ENCODE data around the gene RIPK4. TPM values are rescaled to one million over a fixed set of nuclear protein-coding genes. Genes with fewer than 3 reads are reported as not detected.

RIPK4 gene
- under 1 TPM in 7 of 8 experiments, not detected in 1; 0.18 to 0.57 (median 0.38) TPM for total RNA-seq

DNA sequence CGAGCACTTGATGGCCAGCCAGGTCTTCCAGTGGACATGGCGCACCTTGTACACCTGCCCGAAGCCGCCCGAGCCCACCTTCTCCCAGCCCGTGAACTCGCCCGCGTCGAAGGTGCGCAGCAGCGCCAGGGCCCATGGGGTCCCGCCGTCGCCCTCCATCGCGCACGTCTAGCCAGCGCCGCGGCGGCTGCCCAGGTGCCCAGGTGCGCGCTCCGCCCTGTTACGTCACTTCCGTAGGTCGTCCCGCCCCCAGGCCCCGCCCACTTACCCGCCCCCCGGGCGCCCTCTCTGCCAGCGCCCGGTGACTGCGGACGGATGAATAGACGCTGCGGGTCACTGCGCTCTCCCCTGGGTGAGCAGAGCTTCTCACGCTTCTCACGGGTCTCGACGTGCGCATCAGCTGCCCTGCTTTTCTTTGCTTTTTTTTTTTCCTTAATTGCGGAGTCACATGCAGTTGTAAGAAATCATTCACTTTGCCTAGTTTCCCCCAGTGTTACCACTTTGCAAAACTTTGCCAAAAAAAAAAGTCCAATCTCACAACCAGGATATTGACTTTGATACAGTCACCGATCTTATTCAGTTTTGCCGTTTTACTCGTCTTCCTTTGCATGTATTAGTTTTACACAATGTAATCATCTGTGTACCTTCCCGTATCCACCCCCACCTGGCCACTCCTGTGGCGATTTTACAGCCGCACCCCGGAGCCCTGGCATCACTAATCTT is at the start of gene RIPK4:
RIPK4 (minus strand) TSS at position 170 of the 723 bp plus-strand sequence; CDS start at position 159, 11 bp downstream.
- H3K4me3 ChIP-seq: peak within 1 kb of the TSS; percentile 34 to 69 (median 47)
- H3K4me1 ChIP-seq (replicated peaks in 1 of 2): peaks cover 16 to 34% of the 10 kb centered on the region in 2 donors
- H3K27ac ChIP-seq: no peak within 1 kb of the TSS
- ATAC-seq (replicated peaks in 6 of 8): peak in 6 of 8 experiments; percentile 66 to 81 (median 76)
- WGBS, 10 experiments: 0 to 7% (median 3%) methylated on average over 3 to 10 of the region's 53 CpGs; no CpG with 5 or more reads in 1 of the 10 experiments
- in situ Hi-C loops (cut with MboI; ENCODE audit: low pct_unique_long_range_greater_than_20kb in 2 of 9, low sequenced_read_pairs in 9 of 9, unreplicated experiment in 9 of 9): no loop called here

DNA sequence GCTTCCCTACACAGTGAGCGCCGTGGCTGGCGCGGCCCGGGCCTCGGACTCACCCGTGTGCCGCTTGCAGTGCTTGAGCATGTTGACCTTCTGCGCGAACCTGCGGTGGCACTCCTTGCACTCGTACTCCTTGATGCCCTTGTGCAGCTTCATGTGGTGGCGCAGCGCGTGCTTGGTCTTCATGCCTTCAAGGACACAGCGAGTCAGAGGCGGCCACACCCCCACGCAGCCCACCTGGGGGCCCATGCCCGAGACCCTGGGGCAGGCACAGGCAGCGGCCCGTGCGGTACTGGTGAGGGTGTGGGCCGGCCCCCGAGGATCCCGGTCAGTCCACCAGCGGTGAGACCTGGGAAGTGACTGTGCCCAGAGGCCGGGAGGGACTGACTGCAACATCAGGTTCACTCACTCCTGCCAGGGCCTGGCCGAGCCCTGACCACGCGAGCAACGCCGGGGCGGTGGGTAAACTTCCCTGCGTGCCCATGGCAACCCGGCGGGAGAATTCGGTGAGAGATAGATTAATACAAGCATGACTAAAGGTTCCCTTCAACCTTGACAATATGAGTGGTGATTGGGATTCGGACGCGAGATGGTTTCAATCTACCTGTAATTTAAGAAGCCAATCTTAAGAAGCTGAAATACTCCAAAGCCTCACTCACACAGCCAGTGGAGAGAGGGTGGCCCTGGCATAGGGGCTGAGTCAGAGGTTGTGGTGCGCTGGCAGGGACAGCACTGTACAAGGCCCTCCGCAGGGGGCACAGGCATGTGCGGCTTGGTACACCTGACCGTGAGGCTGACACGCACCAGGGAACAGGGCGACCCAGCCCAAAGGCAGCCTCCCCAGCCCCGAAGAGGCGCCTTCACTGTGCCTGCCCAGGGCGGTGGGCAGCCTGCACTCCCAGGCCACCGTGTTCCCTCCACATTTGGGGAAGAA is 49.1 kb upstream of the RIPK4 start:
- ATAC-seq (replicated peaks in 6 of 8): peak in 5 of 8 experiments; percentile 9 to 42 (median 23)
- 82 to 100% (median 91%) methylated on average over 2 to 12 of the region's 50 CpGs; no CpG with 5 or more reads in 4 of the 10 experiments for WGBS, 10 experiments
- Histone ChIP-seq H3K4me1 (replicated peaks in 1 of 2) (no peaks in the 10 kb centered on the region), H3K27ac (no peak overlapping the region), H3K4me3 (no peak overlapping the region)
- in situ Hi-C loops (cut with MboI; ENCODE audit: low pct_unique_long_range_greater_than_20kb in 2 of 9, low sequenced_read_pairs in 9 of 9, unreplicated experiment in 9 of 9): loop anchor here in 1 of 9 experiments (25.0 kb wide), 2 partner anchors 96 to 204 kb away; no protein-coding TSS in a partner anchor

DNA sequence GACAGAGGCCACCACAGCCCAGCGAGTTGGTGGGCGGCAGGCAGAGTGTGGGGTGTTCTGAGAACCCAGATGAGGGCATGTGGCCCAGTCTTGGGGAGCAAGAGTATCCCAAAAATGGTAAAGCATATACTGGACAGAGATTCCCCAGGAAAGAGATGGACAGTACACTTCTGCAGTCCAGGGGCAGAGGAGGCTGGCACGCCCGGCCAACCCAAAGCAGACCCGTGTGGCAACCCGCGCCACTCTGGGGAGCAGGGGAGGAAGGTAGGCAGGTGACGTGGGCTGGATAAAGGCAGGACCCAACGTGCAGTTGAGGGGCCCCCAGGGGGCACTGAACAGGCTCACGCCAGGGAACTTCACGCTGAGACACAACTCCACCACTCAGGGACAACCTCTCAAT is 46.4 kb upstream of the RIPK4 start:
- in situ Hi-C loops (cut with MboI; ENCODE audit: low pct_unique_long_range_greater_than_20kb in 2 of 9, low sequenced_read_pairs in 9 of 9, unreplicated experiment in 9 of 9): loop anchor here in 1 of 9 experiments (25.0 kb wide), 2 partner anchors 99 to 201 kb away; no protein-coding TSS in a partner anchor
- 57 to 96% (median 93%) methylated on average over 2 to 5 of the region's 11 CpGs; no CpG with 5 or more reads in 5 of the 10 experiments for WGBS, 10 experiments
- no peak overlapping the region for H3K4me3 ChIP-seq

DNA sequence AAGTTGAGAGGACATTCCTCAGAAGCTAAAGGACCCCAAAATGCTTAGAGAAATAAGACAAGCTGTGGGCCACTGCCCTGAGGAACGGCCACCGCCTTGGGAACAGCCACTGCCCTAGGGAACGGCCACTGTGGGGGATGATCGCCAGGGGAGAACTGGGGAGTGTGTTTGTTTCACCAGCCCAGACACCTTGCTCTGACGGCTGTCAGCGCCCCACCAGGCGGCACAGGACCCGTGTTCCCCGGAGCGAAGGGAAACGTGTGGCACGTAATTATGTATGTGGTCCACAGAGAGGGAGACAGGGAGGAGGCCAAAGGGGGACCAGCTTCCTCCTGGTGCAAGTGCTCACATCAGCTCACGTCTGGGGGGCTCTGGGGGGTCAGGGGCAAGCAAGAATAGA is 45.8 kb upstream of the RIPK4 start:
- WGBS, 10 experiments: 75 to 100% (median 87%) methylated on average over 2 to 5 of the region's 13 CpGs; no CpG with 5 or more reads in 6 of the 10 experiments
- in situ Hi-C loops (cut with MboI; ENCODE audit: low pct_unique_long_range_greater_than_20kb in 2 of 9, low sequenced_read_pairs in 9 of 9, unreplicated experiment in 9 of 9): loop anchor here in 1 of 9 experiments (25.0 kb wide), 2 partner anchors 100 to 200 kb away; no protein-coding TSS in a partner anchor
- ATAC-seq (replicated peaks in 6 of 8): no peak

More for the DNA sequence above, 46.4 kb upstream of the RIPK4 start:
- ATAC-seq (replicated peaks in 6 of 8): no peak
- Histone ChIP-seq H3K27ac (no peak overlapping the region), H3K4me1 (replicated peaks in 1 of 2) (no peaks in the 10 kb centered on the region)

DNA sequence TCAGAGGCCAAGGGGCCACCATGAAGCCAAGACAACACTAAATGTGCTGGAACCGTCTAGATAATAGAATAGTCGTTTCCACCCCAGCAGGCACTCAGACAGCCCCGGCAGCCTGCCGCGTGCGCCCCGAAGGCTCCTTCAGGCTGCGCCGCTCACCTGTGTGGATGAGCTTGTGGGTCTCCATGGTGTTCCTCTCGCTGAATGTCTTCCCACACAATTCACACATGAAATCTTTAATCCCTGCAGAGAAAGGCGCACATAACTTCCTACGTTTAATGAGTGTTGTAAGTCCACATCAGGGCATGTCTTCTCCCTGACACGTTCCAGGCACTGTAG is 43.7 kb upstream of the RIPK4 start:
- H3K4me1 ChIP-seq (replicated peaks in 1 of 2): no peaks in the 10 kb centered on the region
- in situ Hi-C loops (cut with MboI; ENCODE audit: low pct_unique_long_range_greater_than_20kb in 2 of 9, low sequenced_read_pairs in 9 of 9, unreplicated experiment in 9 of 9): loop anchor here in 1 of 9 experiments (25.0 kb wide), 2 partner anchors 102 to 198 kb away; no protein-coding TSS in a partner anchor

More for the DNA sequence above, 45.8 kb upstream of the RIPK4 start:
- Histone ChIP-seq H3K4me3 (no peak overlapping the region), H3K27ac (no peak overlapping the region), H3K4me1 (replicated peaks in 1 of 2) (no peaks in the 10 kb centered on the region)

DNA sequence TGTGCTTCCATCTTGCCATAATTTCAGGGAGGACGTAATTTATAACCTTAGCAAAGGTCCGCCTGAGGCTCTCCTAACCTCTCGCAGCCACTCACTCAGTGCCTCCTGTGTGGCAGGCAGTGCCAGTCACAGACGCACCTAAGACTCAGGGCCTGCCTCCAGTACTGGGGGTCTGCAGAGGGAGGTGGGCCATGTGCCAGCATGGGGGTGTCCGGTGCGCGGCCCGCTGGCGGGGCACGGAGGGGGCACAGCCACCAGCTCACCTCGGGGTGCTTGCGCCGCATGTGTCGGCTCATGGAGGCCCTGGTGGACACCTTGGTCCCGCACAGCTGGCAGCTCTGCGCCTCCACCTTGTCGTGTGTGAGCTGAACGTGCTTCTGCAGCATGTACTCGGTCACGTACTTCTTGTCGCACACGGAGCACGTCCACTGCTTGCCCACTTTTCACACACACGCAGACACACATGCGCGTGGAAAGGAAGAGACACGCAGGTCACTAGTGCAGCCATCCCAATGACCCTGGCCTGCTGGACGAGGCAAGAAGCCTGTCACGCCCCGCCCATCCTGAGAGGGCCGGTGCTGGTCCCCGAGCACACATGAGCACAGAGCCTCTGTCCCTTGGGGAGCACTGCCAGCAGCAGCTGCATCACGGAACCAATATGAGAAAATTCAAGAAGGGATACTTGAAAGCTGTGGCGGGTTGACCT is 43.2 kb upstream of the RIPK4 start:
- in situ Hi-C loops (cut with MboI; ENCODE audit: low pct_unique_long_range_greater_than_20kb in 2 of 9, low sequenced_read_pairs in 9 of 9, unreplicated experiment in 9 of 9): loop anchor here in 1 of 9 experiments (25.0 kb wide), 2 partner anchors 102 to 198 kb away; no protein-coding TSS in a partner anchor
- ATAC-seq (replicated peaks in 6 of 8): no peak
- Histone ChIP-seq H3K4me1 (replicated peaks in 1 of 2) (no peaks in the 10 kb centered on the region), H3K27ac (no peak overlapping the region), H3K4me3 (no peak overlapping the region)
- WGBS, 10 experiments: 82 to 100% (median 100%) methylated on average over 1 to 4 of the region's 34 CpGs; no CpG with 5 or more reads in 5 of the 10 experiments

More for the DNA sequence above, 43.7 kb upstream of the RIPK4 start:
- Histone ChIP-seq H3K4me3 (no peak overlapping the region), H3K27ac (no peak overlapping the region)
- ATAC-seq (replicated peaks in 6 of 8): no peak
- WGBS, 10 experiments: 89 to 100% (median 100%) methylated on average over 1 to 7 of the region's 13 CpGs; no CpG with 5 or more reads in 1 of the 10 experiments

DNA sequence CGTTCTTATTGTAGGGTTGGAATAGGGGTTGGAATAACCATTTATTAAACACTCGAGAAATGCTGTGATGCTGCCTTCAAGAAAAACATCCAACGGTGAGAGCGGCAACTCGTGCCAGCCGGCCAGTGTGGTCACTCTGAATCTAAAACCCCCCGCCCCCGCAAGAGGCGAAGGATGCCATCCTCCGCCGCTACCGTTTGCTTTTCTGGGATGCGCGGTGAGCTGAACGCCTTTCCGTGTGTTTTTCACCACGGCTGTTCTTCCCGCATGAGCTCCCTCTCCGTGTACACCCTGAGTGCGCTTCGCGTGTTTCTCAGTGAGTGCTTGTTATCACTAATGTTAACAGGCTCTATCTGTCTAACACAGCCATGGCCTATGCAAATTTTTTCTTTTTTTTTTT is 42.0 kb upstream of the RIPK4 start:
- whole genome bisulfite sequencing, 10 experiments: 82 to 100% (median 96%) methylated on average over 2 to 15 of the region's 22 CpGs; no CpG with 5 or more reads in 2 of the 10 experiments
- in situ Hi-C loops (cut with MboI; ENCODE audit: low pct_unique_long_range_greater_than_20kb in 2 of 9, low sequenced_read_pairs in 9 of 9, unreplicated experiment in 9 of 9): loop anchor here in 1 of 9 experiments (25.0 kb wide), 2 partner anchors 103 to 197 kb away; no protein-coding TSS in a partner anchor
- no peak for ATAC-seq (replicated peaks in 6 of 8)
- H3K27ac ChIP-seq: no peak overlapping the region
- H3K4me3 ChIP-seq: no peak overlapping the region
- no peaks in the 10 kb centered on the region for H3K4me1 ChIP-seq (replicated peaks in 1 of 2)

DNA sequence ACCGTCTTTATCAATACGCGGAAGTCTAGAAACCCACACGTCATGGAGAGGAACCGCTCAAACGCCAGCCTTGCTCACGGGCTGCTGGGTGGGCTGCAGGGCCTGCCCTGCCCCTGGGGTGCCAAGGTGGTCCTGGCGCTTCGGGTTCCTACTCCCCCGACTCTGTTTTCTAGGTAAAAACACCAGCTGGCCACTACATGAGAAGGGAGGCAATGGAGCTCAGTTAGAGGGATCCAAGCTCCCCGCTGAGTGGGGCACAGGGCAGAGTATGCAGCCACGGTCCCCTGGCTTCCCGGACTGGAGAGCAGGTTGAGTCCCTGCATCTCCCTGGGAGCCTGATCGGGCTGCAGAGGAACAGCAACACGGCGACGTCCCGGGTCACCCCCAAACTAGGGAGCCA is 41.2 kb upstream of the RIPK4 start:
- Histone ChIP-seq H3K4me1 (replicated peaks in 1 of 2) (no peaks in the 10 kb centered on the region), H3K27ac (no peak overlapping the region), H3K4me3 (no peak overlapping the region)
- in situ Hi-C loops (cut with MboI; ENCODE audit: low pct_unique_long_range_greater_than_20kb in 2 of 9, low sequenced_read_pairs in 9 of 9, unreplicated experiment in 9 of 9): loop anchor here in 1 of 9 experiments (25.0 kb wide), 2 partner anchors 104 to 196 kb away; no protein-coding TSS in a partner anchor
- no peak for ATAC-seq (replicated peaks in 6 of 8)
- WGBS, 10 experiments: 88 to 100% (median 96%) methylated on average over 1 to 8 of the region's 18 CpGs; no CpG with 5 or more reads in 4 of the 10 experiments

DNA sequence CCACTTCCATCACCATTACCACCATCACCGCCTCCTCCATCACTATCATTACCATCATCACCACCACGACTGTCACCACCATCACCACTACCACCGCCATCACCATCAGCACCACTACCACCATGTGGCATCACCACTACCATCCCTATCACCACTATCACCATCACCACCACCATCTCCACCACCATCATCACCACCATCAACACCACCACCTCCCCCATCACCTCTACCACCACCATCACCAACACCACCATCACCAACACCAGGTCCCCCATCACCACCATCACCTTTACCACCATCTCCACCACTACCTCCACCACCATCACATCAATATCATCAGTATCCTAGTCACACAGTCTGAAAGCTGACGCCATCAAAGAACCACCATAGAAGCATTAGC is 39.9 kb upstream of the RIPK4 start:
- ATAC-seq (replicated peaks in 6 of 8): no peak
- 75 to 100% (median 98%) methylated on average over 1 to 4 of the region's 4 CpGs; no CpG with 5 or more reads in 4 of the 10 experiments for WGBS, 10 experiments
- H3K4me3 ChIP-seq: no peak overlapping the region
- H3K4me1 ChIP-seq (replicated peaks in 1 of 2): no peaks in the 10 kb centered on the region
- no peak overlapping the region for H3K27ac ChIP-seq
- in situ Hi-C loops (cut with MboI; ENCODE audit: low pct_unique_long_range_greater_than_20kb in 2 of 9, low sequenced_read_pairs in 9 of 9, unreplicated experiment in 9 of 9): loop anchor here in 1 of 9 experiments (25.0 kb wide), 2 partner anchors 106 to 194 kb away; no protein-coding TSS in a partner anchor

DNA sequence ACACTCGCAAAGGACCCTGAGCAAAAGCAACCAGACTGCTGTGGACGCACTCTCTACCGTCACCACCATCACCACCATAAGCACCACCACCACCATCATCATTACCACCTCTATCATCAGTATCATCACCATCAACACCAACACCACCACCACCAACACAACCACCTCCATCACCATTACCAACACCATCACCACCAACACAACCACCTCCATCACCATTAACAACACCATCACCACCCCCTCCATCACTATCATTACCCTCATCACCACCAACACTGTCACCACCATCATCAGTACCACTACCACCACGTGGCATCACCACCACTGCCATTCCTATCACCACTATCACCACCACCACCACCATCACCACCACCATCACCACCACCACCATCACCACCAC is 38.8 kb upstream of the RIPK4 start:
- Histone ChIP-seq H3K4me3 (no peak overlapping the region), H3K4me1 (replicated peaks in 1 of 2) (no peaks in the 10 kb centered on the region), H3K27ac (no peak overlapping the region)
- ATAC-seq (replicated peaks in 6 of 8): no peak
- in situ Hi-C loops (cut with MboI; ENCODE audit: low pct_unique_long_range_greater_than_20kb in 2 of 9, low sequenced_read_pairs in 9 of 9, unreplicated experiment in 9 of 9): loop anchor here in 1 of 9 experiments (25.0 kb wide), 2 partner anchors 107 to 193 kb away; no protein-coding TSS in a partner anchor
- WGBS, 10 experiments: 80 to 100% (median 100%) methylated on average over 1 to 3 of the region's 4 CpGs; no CpG with 5 or more reads in 4 of the 10 experiments

DNA sequence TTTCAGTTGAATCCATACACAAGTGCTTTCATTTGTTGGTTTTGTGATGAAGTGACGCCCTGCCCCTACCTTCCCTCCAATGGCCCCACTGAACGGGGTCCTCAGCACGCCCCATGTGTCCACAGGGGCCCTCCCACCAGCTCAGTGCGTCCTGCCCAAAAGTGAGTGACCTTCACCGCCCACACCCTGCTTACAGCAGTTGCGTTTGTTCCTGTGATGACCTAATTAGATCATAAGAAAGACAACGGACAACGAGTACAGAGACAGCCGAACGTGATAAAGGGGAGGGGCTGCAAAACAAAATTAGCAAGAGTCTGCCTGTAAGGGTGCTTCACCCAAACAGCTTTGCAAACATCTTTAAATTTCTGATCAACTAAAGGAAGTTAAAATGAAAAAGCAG is 38.2 kb upstream of the RIPK4 start:
- ATAC-seq (replicated peaks in 6 of 8): no peak
- H3K4me3 ChIP-seq: no peak overlapping the region
- 60 to 100% (median 92%) methylated on average over 4 to 8 of the region's 10 CpGs; no CpG with 5 or more reads in 2 of the 10 experiments for WGBS, 10 experiments
- H3K27ac ChIP-seq: no peak overlapping the region
- in situ Hi-C loops (cut with MboI; ENCODE audit: low pct_unique_long_range_greater_than_20kb in 2 of 9, low sequenced_read_pairs in 9 of 9, unreplicated experiment in 9 of 9): loop anchor here in 1 of 9 experiments (25.0 kb wide), 2 partner anchors 107 to 193 kb away; no protein-coding TSS in a partner anchor
- no peaks in the 10 kb centered on the region for H3K4me1 ChIP-seq (replicated peaks in 1 of 2)

DNA sequence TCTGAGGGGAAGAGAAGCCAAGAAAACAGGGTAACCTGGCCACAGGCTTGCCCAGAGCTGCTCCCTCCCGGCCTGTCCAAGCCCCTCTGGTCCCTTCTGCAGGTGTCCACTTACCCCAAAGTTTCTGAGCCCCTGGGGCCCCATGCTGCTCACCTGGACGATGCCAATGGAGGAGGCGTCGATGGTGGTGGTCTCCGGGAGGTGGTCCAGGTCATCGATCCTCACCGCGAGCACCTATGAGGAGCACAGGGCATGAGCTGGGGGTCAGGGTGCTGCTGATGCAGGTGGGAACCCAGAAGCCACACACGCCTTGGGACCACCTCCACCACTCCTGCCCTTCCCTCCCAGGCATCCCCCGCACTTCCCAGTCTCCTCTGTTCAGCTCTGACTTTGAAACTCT is 37.5 kb upstream of the RIPK4 start:
- 98 to 100% (median 100%) methylated on average over 1 to 7 of the region's 10 CpGs; no CpG with 5 or more reads in 7 of the 10 experiments for WGBS, 10 experiments
- no peaks in the 10 kb centered on the region for H3K4me1 ChIP-seq (replicated peaks in 1 of 2)
- ATAC-seq (replicated peaks in 6 of 8): no peak
- in situ Hi-C loops (cut with MboI; ENCODE audit: low pct_unique_long_range_greater_than_20kb in 2 of 9, low sequenced_read_pairs in 9 of 9, unreplicated experiment in 9 of 9): loop anchor here in 1 of 9 experiments (25.0 kb wide), 2 partner anchors 108 to 192 kb away; no protein-coding TSS in a partner anchor
- no peak overlapping the region for H3K27ac ChIP-seq
- no peak overlapping the region for H3K4me3 ChIP-seq

All from motor neuron (in vitro differentiated cells).